ENCODE results near the gene FAM181B. TPM values are rescaled to one million over a fixed set of nuclear protein-coding genes. Genes with fewer than 3 reads are reported as not detected.

The FAM181B gene
- polyA plus RNA-seq, 1 of the 3 experiments (the other 2 are of a cell fraction): 0.02 TPM

- ChIA-PET CTCF (interaction anchor here (1.0 to 3.1 kb wide), 4 partner anchors 9 to 1045 kb away, joined by 3 to 33 read pairs (median 7); no protein-coding TSS in a partner anchor), POLR2A (no interaction called here)
- DNase-seq: no peak
- H3K36me3 ChIP-seq (replicated peaks in 1 of 2; ENCODE audit: control insufficient read depth in 1 of 2, insufficient read depth in 2 of 2, low read length in 1 of 2): no peaks in the 10 kb centered on the region
- H3K27me3 ChIP-seq (ENCODE audit: insufficient read depth): no peaks in the 10 kb centered on the region; the same call in 1 of the 2 replicates
- no peak for TF ChIP-seq GATA2 (CRISPR knock-in tag; IDR thresholded peaks at IDR 0.05)
- TF ChIP-seq FOSL2 (IDR thresholded peaks at IDR 0.05; ENCODE audit: borderline replicate concordance, low read depth): no peak
- no peak for TF ChIP-seq NRF1 (IDR thresholded peaks at IDR 0.05; ENCODE audit: low read depth, low read length)
- no peak for TF ChIP-seq RXRA (IDR thresholded peaks at IDR 0.05; ENCODE audit: borderline replicate concordance, low read depth)
- TF ChIP-seq NFIC (IDR thresholded peaks at IDR 0.05; ENCODE audit: borderline replicate concordance): no peak
- TF ChIP-seq RFX5 (IDR thresholded peaks at IDR 0.05; ENCODE audit: low read length): no peak
- TF ChIP-seq SMC3 (IDR thresholded peaks at IDR 0.05; ENCODE audit: low read depth, low read length): no peak
- TF ChIP-seq POLR2AphosphoS5 (IDR thresholded peaks at IDR 0.05; ENCODE audit: low read depth, low read length): no peak
- TF ChIP-seq JUND (IDR thresholded peaks at IDR 0.05): no peak
- no peak for TF ChIP-seq FOXJ3 (CRISPR knock-in tag; IDR thresholded peaks at IDR 0.05)
- no peak for TF ChIP-seq RCOR1 (IDR thresholded peaks at IDR 0.05; ENCODE audit: low read length)
- no peak for TF ChIP-seq MEF2A (IDR thresholded peaks at IDR 0.05; ENCODE audit: borderline replicate concordance, low read depth)
- no peak for TF ChIP-seq ELF1 (IDR thresholded peaks at IDR 0.05)
- no peak for TF ChIP-seq PBX3 (IDR thresholded peaks at IDR 0.05)
- no peak for TF ChIP-seq TEAD4 (IDR thresholded peaks at IDR 0.05; ENCODE audit: borderline replicate concordance, insufficient read depth)
- TF ChIP-seq GABPA (IDR thresholded peaks at IDR 0.05; ENCODE audit: low read depth): no peak
- no peaks in the 10 kb centered on the region for H3F3A ChIP-seq (replicated peaks; ENCODE audit: insufficient read depth)
- no peak overlapping the region for H3K4me3 ChIP-seq (ENCODE audit: low read depth in 2 of 2, low read length in 1 of 2)
- no peaks in the 10 kb centered on the region for H4K20me1 ChIP-seq (ENCODE audit: insufficient read depth)
- no peak overlapping the region for H3K27ac ChIP-seq (ENCODE audit: low read depth in 2 of 2, low read length in 1 of 2)
- no peaks in the 10 kb centered on the region for H3K4me1 ChIP-seq (ENCODE audit: control insufficient read depth in 1 of 2, insufficient read depth in 2 of 2, low read depth in 1 of 2, low read length in 1 of 2)
- WGBS (ENCODE audit: low lambda C conversion rate): 16% methylated on average over 4 of the region's 5 CpGs
- no peaks in the 10 kb centered on the region for H3K9me3 ChIP-seq
- H3K9ac ChIP-seq: no peak overlapping the region
- no peak overlapping the region for H2AFZ ChIP-seq (ENCODE audit: low read depth)
- H3K9me2 ChIP-seq: no peaks in the 10 kb centered on the region
- no peaks in the 10 kb centered on the region for H3K79me2 ChIP-seq (ENCODE audit: insufficient read depth)
- H3K4me2 ChIP-seq: no peak overlapping the region
These were observed 29.9 kb downstream of the FAM181B start for GRCh38 chr11:82703796-82704195.

GRCh38 chr11:82703226-82703625, 30.4 kb downstream of the FAM181B start:
- Histone ChIP-seq H2AFZ (ENCODE audit: low read depth) (no peak overlapping the region), H3K4me2 (no peak overlapping the region), H3K4me1 (ENCODE audit: control insufficient read depth in 1 of 2, insufficient read depth in 2 of 2, low read depth in 1 of 2, low read length in 1 of 2) (no peaks in the 10 kb centered on the region), H3K36me3 (replicated peaks in 1 of 2; ENCODE audit: control insufficient read depth in 1 of 2, insufficient read depth in 2 of 2, low read length in 1 of 2) (no peaks in the 10 kb centered on the region), H3K79me2 (ENCODE audit: insufficient read depth) (no peaks in the 10 kb centered on the region), H3K9me2 (no peaks in the 10 kb centered on the region), H3K4me3 (ENCODE audit: low read depth in 2 of 2, low read length in 1 of 2) (no peak overlapping the region), H3K27me3 (ENCODE audit: insufficient read depth) (no peaks in the 10 kb centered on the region; the same call in 1 of the 2 replicates), H3K9me3 (no peaks in the 10 kb centered on the region), H3F3A (replicated peaks; ENCODE audit: insufficient read depth) (no peaks in the 10 kb centered on the region), H3K9ac (no peak overlapping the region), H3K27ac (ENCODE audit: low read depth in 2 of 2, low read length in 1 of 2) (no peak overlapping the region), H4K20me1 (ENCODE audit: insufficient read depth) (no peaks in the 10 kb centered on the region)
- ChIA-PET POLR2A (no interaction called here), CTCF (interaction anchor here (1.0 to 3.1 kb wide), 7 partner anchors 8 to 1044 kb away, joined by 3 to 33 read pairs (median 8); no protein-coding TSS in a partner anchor)
- TF ChIP-seq MAX (IDR thresholded peaks at IDR 0.05; ENCODE audit: low read depth) (no peak), YY1 (IDR thresholded peaks at IDR 0.05; ENCODE audit: low read depth) (no peak), CTCF (IDR thresholded peaks at IDR 0.05) (no peak), GABPA (IDR thresholded peaks at IDR 0.05; ENCODE audit: low read depth) (no peak), POLR2AphosphoS5 (IDR thresholded peaks at IDR 0.05; ENCODE audit: low read depth, low read length) (no peak), USF1 (IDR thresholded peaks at IDR 0.05; ENCODE audit: borderline replicate concordance, low read depth) (no peak), IRF3 (IDR thresholded peaks at IDR 0.05; ENCODE audit: low read depth, low read length) (no peak), USF2 (IDR thresholded peaks at IDR 0.05; ENCODE audit: borderline replicate concordance, low read depth, low read length) (no peak), RCOR1 (IDR thresholded peaks at IDR 0.05; ENCODE audit: low read length) (no peak), TCF12 (IDR thresholded peaks at IDR 0.05) (no peak), GATA2 (CRISPR knock-in tag; IDR thresholded peaks at IDR 0.05) (no peak), EP300 (IDR thresholded peaks at IDR 0.05; ENCODE audit: borderline replicate concordance in 1 of 2, low read depth in 1 of 2, low read length in 1 of 2) (no peak), CHD2 (IDR thresholded peaks at IDR 0.05; ENCODE audit: low read length, partially characterized antibody) (no peak), RXRA (IDR thresholded peaks at IDR 0.05; ENCODE audit: borderline replicate concordance, low read depth) (no peak)
- 48% methylated on average over 2 of the region's 2 CpGs for WGBS (ENCODE audit: low lambda C conversion rate)
- DNase-seq: no peak
